G401 (cell line): ENCODE data around the gene OR5H14. TPM values are rescaled to one million over a fixed set of nuclear protein-coding genes. Genes with fewer than 3 reads are reported as not detected.
"Not testable (repeated sequence)": the region's sequence is repeated elsewhere in the genome, so short reads cannot be mapped to it uniquely, and the experiment has no call there.

Experiments used
- DNase-seq: peaks from one replicate; pipeline ENCODE4 v3.0.0-alpha.2; 2015; ENCODE audit warnings: low spot score
- in situ Hi-C: cut with HindIII; loops from 2 replicates; pipeline ENCODE4 v1.10.0; 2016; ENCODE audit warnings: low sequenced_read_pairs, mixed read lengths
- total RNA-seq: library from RNA; depleted of rRNA; stranded (reverse); fragments of >200 nt; shearing (Covaris generic); gene quantifications from 2 replicates; pipeline ENCODE4 v1.2.3, GENCODE V29; 2014; rRNA removed

Gene OR5H14
- total RNA-seq: not detected in 2 replicates

DNA sequence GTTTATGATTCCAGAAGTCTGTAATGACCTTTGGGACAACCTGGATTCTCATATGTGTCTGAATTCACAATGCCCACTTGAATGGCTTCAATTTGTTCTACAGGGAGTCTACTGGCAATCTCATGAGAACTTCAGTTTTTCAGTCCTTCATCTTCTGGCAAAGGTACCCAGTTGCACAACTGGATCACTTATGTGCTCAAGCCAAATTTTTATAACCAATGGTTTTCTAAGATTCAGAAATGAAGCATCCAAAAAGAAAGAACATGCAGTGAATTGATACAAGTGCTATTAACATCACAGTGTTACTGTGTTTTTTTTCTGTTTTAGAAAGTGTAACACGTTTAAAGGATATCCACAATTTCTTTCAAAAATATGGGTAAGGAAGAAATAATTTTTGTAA is at the start of gene OR5H14:
OR5H14 (plus strand) TSS at position 301 of the 400 bp plus-strand sequence. CDS start 1,907 bp downstream, outside the sequence.
- in situ Hi-C loops: no loop called here

DNA sequence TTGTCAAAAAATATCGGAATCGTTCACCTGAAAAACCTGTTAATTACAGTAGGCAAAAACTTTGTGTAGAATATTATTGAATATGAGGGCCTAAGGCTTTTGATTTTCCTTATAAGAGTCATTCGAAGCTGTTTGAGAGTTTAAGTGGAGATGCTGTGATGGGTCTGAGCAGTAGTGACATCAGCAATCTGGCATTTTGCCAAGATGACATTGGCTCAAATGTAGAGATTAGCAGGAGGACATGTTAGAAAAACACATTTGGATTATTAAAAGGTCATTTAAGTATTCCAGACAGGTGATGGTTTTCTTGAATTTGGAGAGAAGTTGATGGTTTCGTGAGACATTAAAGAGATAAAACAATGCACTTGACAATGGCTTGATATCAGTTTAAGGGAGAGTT is 47.4 kb upstream of the OR5H14 start:
- in situ Hi-C loops: no loop called here
- DNase-seq: no peak

More for the DNA sequence above, at the start of gene OR5H14:
- no peak for DNase-seq

DNA sequence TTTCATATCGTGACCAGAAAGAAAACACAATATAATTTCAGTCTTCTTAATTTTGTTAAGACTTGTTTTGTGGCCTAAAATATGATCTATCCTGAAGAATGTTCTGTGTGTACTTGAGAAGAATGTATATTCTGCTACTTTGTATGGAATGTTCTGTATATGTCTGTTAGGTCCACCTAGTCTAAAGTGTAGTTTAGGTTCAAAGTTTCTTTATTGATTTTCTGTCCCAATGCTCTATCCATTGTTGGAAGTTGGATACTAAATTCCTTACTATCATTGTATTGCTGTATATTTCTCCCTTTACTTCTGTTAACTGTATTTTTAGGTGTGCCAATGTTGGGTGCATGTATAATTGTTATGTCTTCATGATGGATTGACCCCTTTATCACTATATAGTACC is 39.1 kb upstream of the OR5H14 start:
- in situ Hi-C loops: no loop called here
- no peak for DNase-seq

DNA sequence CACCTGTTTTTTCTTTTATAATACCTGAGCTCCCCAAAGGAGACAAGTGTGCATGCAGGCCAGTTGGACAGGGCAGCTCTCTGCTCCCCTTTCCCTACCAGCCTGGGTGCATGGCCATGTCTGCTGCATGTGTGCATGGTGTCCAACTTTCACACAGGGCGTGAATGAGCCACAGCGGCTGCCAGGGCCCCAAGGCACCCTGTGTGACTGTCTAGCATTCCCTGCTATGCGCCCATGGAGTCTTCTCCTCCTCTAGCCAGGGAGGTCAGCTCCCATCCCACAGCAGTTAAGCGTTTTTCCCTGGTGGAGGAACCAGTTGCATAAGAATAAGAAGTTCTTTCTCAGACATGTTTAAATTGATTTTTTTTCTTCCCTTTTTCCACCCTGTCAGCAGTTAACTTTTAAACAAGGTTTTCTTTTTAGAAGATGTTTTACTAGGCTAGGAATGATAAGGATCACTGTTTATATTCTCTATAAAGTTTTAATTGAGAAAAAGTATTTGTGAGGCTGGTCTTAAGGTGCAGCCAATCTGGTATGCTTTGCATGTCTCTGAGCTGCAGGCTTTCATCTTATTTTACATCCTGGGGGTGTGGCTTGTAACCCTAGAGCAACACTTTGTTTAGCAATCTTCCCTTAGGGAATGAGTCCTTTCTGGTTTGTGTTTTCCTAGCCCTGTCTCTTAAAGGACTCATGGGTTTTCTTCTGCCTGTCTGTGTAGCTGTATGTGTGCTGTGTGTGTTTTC is 37.3 kb upstream of the OR5H14 start:
- in situ Hi-C loops: no loop called here
- no peak for DNase-seq

DNA sequence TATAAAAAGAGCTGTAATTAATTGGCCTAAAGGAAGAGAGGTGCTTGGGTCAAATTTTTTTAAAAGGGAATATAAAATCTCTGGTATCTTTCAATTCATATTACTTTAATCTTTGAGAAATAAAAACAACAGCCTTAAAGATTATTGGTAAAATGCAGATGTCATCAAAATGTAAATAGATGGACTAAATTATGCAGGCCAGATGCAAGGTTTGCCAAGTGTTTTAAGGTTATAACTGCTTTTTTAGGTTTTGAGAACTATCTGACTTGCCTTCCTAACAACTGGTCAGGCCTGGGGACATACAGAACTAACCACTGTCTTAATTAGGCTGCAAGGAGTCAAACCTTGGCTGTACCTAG is 36.8 kb upstream of the OR5H14 start:
- in situ Hi-C loops: no loop called here

DNA sequence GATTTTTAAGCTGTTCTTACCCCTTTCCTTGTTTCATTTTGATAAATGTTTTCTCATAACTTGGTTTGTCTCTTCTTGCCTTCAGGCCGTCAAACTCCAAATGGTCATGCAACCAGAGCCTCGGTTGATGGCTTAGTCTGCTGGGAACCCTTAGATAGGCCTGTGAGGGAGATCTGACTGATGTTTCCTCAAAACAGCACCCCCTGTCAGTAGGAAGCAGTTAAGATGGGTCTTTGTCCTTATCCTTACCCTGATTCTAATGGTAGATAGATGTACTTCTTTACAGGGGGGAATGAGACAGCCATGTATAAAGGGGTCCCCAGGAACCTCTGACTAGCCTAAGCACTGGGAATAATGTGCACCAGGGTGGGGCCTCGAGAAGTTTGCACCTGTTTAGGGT is 33.0 kb upstream of the OR5H14 start:
- no peak for DNase-seq
- in situ Hi-C loops: no loop called here

More for the DNA sequence above, 36.8 kb upstream of the OR5H14 start:
- no peak for DNase-seq

DNA sequence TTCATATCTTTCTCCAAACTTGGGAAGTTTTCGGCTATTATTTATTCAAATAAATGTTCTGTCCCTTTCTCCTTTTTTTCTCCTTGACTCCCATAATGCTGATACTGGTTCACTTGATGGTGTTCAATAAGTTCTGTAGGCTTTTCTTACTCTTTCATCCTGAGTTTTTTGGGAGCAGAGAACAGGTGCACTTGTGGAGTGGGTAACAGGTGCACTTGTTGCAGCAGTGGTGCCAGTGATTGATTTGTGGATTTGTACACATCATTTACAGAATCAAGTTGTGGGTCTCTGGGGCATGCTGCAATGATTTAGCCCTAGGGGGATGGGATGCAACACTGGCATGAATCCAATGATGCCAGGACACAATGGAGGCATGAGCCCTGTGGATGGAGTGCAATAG is 31.6 kb upstream of the OR5H14 start:
- in situ Hi-C loops: no loop called here
- no peak for DNase-seq

DNA sequence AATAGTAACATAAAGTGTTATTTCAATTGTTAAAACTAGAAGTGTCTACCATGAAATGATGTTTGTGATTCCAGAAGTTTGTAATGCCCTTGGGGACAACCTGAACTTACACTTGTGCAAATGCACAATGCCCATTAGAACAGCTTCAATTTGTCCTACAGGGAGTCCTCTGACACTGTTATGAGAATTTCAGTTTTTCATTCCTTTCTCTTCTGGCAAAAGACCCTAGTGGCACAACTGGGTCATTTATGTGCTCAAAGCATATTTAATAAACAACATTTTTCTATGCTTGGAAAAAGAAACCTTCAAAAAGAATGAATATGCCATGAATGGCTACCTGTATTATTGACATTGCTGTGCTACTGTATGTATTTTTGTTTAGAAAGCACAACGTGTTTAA is 16.9 kb upstream of the OR5H14 start, which contains the start of gene OR5H1:
OR5H1 (plus strand) TSS at position 301 of the 400 bp plus-strand sequence. CDS start 1,977 bp downstream, outside the sequence.
- in situ Hi-C loops: no loop called here
- DNase-seq: no peak

DNA sequence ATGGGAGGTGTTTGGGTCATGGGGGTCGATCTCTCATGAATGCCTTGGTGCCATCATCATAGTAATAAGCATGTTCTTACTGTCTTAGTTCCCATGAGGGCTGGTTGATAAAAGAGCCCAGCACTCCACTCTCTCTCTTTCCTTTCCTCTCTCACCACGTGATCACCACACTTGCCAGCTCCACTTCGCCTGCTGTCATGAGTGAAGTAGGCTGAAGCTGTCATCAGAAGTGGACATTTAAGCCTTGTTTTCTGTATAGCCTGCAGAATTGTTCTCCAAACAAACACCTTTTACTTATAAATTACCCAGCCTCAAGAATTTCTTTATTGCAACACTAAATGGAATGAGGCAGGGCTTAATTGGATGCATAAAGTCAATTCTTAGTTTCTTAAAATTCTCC is 10.6 kb upstream of the OR5H14 start:
- in situ Hi-C loops: no loop called here
- no peak for DNase-seq

DNA sequence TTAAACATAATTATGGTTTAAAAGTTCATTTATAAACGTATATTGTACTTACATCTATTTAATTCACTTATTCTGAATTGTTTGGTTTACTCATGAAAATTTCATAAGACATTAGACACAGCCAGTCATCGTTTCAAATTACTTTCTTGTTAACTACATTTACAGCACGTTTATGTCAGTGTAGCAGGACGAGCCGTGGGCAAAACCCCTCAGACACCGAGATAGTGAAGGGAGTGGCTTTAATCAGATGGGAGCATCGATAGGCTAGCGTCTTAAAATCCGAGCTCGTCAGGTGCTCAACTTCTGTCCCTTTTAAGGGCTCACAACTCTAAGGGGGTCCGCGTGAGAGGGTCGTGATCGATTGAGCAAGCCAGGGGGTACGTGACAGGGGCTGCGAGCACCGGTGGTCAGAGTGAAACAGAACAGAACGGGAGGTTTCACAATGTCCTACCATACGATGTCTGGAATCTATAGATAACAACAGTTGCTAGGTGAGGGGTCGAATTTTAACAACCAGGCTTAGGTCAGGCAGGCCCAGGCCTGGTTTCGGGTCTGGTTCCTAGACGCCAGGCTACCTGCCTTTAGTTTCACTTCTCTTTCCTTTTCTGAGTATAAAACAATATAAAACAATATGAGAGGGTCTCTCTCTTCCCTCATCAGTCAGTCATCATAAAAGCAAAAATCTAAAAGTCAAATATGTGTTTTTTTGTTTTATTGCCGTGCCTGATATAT is 9.3 kb upstream of the OR5H14 start:
- DNase-seq, in situ Hi-C loops: not testable (repeated sequence)

DNA sequence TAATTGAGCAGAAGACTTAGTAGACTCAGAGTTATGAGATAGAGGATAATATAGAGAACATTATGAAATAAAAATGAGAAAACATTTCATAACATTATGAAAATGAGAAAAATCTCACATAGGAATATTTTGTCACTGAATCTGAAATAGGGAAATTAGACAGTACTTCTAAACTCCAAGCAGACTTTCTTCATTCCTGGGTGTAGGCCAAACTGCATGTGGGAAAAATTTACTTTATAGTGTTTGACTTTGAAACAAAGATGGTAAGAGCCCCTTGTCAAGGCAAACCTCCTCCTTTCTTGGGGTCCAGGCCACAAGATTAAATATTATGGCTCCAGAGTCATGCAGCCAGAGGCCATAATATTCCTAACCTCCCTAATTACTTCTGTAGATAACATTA is 6.7 kb upstream of the OR5H14 start:
- in situ Hi-C loops: no loop called here
- DNase-seq: no peak

DNA sequence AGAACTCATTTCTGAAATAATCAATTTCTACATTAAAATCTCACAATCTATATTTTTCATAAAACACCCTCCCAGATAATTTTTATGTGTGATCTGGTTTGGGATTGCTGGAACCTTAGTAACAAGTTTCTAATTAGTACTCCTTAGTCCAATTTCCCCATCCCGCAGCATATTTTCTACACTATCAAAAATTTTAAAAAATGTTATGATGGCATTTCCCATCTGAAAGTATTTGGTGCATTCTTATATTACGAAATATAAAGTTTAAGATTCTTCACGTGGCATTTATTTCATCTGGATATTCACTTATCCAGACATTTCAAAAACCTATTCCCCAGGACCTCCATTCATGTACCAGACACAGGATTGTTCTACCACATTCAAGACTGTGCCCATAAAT is 1.5 kb downstream of the OR5H14 start:
- in situ Hi-C loops: no loop called here
- DNase-seq: no peak

DNA sequence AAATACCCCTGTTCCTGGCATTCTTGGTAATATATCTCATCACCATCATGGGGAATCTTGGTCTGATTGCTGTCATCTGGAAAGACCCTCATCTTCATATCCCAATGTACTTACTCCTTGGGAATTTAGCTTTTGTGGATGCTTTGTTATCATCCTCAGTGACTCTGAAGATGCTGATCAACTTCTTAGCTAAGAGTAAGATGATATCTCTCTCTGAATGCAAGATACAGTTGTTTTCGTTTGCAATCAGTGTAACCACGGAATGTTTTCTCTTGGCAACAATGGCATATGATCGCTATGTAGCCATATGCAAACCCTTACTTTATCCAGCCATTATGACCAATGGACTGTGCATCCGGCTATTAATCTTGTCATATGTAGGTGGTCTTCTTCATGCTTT is 2.2 kb downstream of the OR5H14 start:
- in situ Hi-C loops: not testable (repeated sequence)

DNA sequence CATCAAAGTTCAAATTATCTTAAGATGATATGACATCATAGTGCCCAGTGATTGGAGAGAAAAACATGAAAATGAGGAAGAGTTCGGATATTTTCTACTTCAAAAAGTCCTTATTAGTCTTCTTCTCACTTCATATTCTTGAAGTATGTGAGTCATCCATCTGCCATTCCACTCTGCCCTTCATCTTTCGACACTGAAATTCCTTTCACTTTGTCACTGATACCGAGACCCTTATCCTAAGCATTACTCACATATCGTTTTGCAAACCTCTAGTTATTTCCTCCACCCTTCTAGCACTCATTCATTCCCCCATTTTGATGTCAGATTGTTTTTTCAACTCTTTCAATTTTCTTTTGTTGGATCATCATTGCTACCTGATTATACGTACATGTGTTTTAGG is 4.0 kb downstream of the OR5H14 start:
- no peak for DNase-seq
- in situ Hi-C loops: no loop called here

More for the DNA sequence above, 2.2 kb downstream of the OR5H14 start:
- not testable (repeated sequence) for DNase-seq

DNA sequence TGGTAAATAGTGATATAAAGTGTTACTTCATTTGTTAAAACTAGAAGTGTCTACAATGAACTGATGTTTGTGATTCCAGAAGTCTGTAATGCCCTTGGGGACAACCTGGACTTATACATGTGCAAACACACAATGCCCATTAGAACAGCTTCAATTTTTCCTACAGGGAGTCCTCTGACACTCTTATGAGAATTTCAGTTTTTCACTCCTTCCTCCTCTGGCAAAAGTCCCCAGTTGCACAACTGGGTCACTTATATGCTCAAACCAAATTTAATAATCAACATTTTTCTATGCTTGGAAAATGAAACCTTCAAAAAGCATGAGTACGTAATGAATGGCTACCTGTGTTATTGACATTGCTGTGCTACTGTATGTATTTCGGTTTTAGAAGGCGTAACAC is 19.1 kb downstream of the OR5H14 start, which contains the start of gene OR5H15:
OR5H15 (plus strand) TSS at position 301 of the 400 bp plus-strand sequence. CDS start 2,004 bp downstream, outside the sequence.
- in situ Hi-C loops: no loop called here
- no peak for DNase-seq

DNA sequence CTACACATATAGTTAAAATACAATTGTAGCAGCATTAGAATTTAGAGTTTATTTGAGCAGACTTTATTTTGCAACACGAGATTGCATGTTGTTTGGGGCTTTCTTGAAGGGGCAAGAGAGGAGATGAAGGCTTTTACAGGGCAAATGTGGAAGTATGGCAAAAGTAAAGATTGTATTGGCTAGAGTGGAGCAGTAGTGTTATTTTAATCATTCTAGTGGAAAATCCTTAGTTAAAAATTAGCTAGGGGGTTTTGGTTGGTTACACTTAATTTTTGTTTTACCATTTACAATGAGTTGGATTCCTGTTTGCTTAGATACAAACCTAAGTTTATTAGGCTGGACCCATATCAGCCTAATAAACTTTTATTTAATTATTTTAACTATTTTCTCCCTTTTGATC is 23.8 kb downstream of the OR5H14 start:
- DNase-seq: no peak
- in situ Hi-C loops: no loop called here

DNA sequence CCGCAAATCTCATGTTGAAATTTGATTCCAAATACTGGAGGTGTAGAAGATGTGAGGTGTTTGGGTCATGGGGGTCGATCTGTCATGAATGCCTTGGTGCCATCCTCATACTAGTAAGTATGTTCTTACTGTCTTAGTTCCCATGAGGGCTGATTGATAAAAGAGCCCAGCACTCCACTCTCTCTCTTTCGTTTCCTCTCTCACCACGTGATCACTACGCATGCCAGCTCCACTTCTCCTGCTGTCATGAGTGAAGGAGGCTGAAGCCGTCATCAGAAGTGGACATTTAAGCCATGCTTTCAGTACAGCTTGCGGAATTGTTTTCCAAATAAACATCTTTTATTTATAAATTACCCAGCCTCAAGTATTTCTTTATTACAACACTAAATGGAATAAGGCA is 25.3 kb downstream of the OR5H14 start:
- DNase-seq: no peak
- in situ Hi-C loops: no loop called here

DNA sequence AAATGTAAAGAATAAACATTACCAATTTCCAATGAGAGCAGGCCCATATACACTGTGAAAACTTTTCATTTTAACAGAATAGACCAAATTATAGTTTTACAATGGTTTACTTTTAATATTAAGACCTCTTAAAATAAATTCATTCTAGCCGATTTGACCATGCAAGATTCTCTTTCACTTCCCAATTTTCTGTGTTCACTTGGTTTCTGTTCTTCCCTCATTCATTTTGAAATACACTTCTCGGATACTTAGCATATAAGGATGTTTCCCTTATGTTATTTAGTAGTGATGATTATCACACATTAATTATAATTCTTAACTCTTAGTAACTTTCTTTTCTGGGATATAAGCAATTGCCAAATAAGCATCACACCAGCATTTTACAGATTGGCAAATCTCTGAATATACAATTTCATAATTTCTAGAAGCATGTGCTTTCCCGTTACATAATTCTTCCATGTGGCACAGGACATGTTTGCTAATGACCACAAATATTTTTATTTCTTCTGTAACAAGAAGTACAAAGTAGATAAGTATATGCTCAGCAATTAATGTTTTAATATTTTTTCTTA is 33.1 kb downstream of the OR5H14 start:
- no peak for DNase-seq
- in situ Hi-C loops: no loop called here

DNA sequence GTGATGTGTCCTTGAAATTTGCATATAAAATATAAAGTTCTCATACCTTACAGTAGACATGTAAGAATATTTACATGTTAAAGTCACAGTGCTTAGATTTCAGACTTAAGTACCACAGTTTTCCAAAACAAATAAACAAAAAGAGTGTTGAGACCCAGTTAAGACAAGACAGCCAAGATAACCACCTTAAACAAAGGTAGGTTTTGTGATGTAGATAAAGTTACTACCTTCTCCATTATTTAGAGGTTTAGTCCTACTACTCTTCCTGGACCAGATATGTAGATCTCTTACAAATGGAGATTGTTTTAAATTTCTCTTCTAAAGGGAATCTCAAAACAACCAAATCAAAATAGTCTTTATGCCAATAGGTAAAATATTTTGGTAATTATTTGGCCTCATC is 34.9 kb downstream of the OR5H14 start:
- in situ Hi-C loops: no loop called here
- no peak for DNase-seq

DNA sequence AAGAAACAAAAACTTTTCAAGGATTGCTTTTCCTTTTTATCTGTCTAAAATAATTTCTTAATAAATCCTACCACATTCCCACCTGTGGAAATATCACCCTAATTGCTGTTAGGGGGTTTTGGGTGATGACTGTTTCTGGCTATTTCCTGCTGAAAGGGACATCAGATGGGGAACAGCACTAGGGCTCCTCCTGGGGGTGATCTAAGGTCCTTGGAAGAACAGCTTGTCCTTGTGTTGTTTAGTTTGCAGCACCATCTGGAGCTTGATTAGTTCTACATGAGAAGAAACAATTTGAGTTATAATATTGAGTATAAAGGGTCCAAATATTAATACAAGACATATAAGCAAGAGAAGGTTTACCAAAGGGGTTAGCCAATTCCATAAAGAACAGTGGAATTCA is 37.9 kb downstream of the OR5H14 start:
- in situ Hi-C loops: no loop called here
- DNase-seq: no peak
